HepG2 (cell line): Measurements from ENCODE around the gene ZNF568. TPM values are rescaled to one million over a fixed set of nuclear protein-coding genes. Genes with fewer than 3 reads are reported as not detected.

Experiments
- ATAC-seq: fragments of 200-7000 bp; cut with Tn5 transposase; 3 replicates; pipeline ENCODE4 v1.9.1; 2020; ENCODE audit warnings: mild to moderate bottlenecking, moderate library complexity
- BruUV-seq: library from RNA; stranded (reverse); fragments of 400-500 nt; replicated peaks from 2 replicates; lab custom pipeline; 2021; lab: Mats Ljungman, UMichigan
- CTCF ChIA-PET: fragments of 300-600 bp; formaldehyde crosslinking; extraction: SDS; loops from one replicate; lab custom pipeline; 2021; ENCODE audit warnings: low total read pairs, inconsistent platforms, low intra/inter-chr PET ratio; lab: Yijun Ruan, JAX
- POLR2A ChIA-PET: fragments of 350-600 bp; sonication (Branson Sonifier 250); formaldehyde crosslinking; loops from one replicate; lab custom pipeline; 2020; ENCODE audit warnings: antibody characterized with exemption, inconsistent platforms; lab: Yijun Ruan, JAX
- DNase-seq: peaks from one replicate; pipeline ENCODE4 v3.0.0-alpha.2; 2015; ENCODE audit warnings: low spot score
- FAIRE-seq: peaks from 3 replicates; lab custom pipeline; 2011; peaks lifted over from hg19 to GRCh38; lab: Jason Lieb, UNC
- H2AFZ ChIP-seq: one replicate; pipeline ENCODE4 v1.6.1; 2011; ENCODE audit warnings: low read length, inconsistent platforms
- H3K27ac ChIP-seq: fragments of 300-600 bp; 3 replicates; pipeline ENCODE4 v1.8.0; 2011; ENCODE audit warnings: mixed run types, mild to moderate bottlenecking, mixed read lengths, low read length, inconsistent platforms; ENCODE audit not compliant: insufficient read depth; ENCODE audit errors: extremely low read length
- H3K27me3 ChIP-seq, 2 experiments: fragments of 200-600 bp in 1 of 2; 2 replicates in 1 of 2; 3 replicates in 1 of 2; pipeline versions ENCODE4 v1.6.0 to v1.8.0; 2011; ENCODE audit warnings: low read length in 2 of 2, mild to moderate bottlenecking in 2 of 2, moderate library complexity in 2 of 2, inconsistent platforms in 1 of 2; ENCODE audit not compliant: insufficient read depth in 2 of 2, control insufficient read depth in 1 of 2
- H3K36me3 ChIP-seq, 2 experiments: fragments of 200-600 bp in 1 of 2; replicated peaks in 1 of 2; 2 replicates in 1 of 2; 3 replicates in 1 of 2; pipeline versions ENCODE4 v1.5.1 to v1.8.0; 2011; ENCODE audit warnings: low read length in 2 of 2, inconsistent platforms in 1 of 2; ENCODE audit not compliant: insufficient read depth in 2 of 2, control insufficient read depth in 1 of 2
- H3K4me1 ChIP-seq: 2 replicates; pipeline ENCODE4 v1.5.1; 2012; ENCODE audit warnings: low read length, inconsistent platforms; ENCODE audit not compliant: insufficient read depth
- H3K4me2 ChIP-seq: 2 replicates; pipeline ENCODE4 v1.6.0; 2011; ENCODE audit warnings: low read depth, low read length, inconsistent platforms
- H3K4me3 ChIP-seq, 3 experiments: fragments of 200-600 bp in 1 of 3; sonication (generic), shearing (Covaris generic) in 1 of 3; replicated peaks in 1 of 3; 2 replicates each; pipeline ENCODE4 v1.5.1; 2011 to 2016; ENCODE audit warnings: low read length in 3 of 3, inconsistent platforms in 2 of 3, low read depth in 2 of 3, mild to moderate bottlenecking in 2 of 3, control low read depth in 1 of 3, mixed read lengths in 1 of 3; ENCODE audit not compliant: insufficient read depth in 1 of 3
- H3K79me2 ChIP-seq: one replicate; pipeline ENCODE4 v1.6.1; 2011; ENCODE audit warnings: low read length, inconsistent platforms; ENCODE audit not compliant: insufficient read depth
- H3K9ac ChIP-seq: 2 replicates; pipeline ENCODE4 v1.6.0; 2011; ENCODE audit warnings: mild to moderate bottlenecking, low read depth, low read length, inconsistent platforms; ENCODE audit not compliant: insufficient read depth
- H3K9me3 ChIP-seq: 2 replicates; pipeline ENCODE4 v1.5.1; 2012; ENCODE audit warnings: mild to moderate bottlenecking, low read length
- H4K20me1 ChIP-seq: 2 replicates; pipeline ENCODE4 v1.6.0; 2011; ENCODE audit warnings: inconsistent platforms, mild to moderate bottlenecking, low read length, moderate library complexity; ENCODE audit not compliant: insufficient read depth
- ATF7 ChIP-seq, 2 experiments: fragments of 450-650 bp in 1 of 2; sonication (generic) in 1 of 2; formaldehyde crosslinking in 1 of 2; IDR thresholded peaks; 2 replicates each; pipeline versions ENCODE4 v1.4.0 to v1.6.1; 2016 to 2020; ENCODE audit warnings: antibody characterized with exemption in 1 of 2, mild to moderate bottlenecking in 1 of 2, missing genetic modification reagents in 1 of 2
- CEBPG ChIP-seq: IDR thresholded peaks from 2 replicates; pipeline ENCODE4 v1.6.1; 2016
- DNMT3B ChIP-seq: conservative IDR thresholded peaks from 2 replicates; pipeline ENCODE4 v1.6.1; 2016; ENCODE audit warnings: missing biosample characterization, control low read depth
- ELF4 ChIP-seq: sonication (generic); formaldehyde crosslinking; IDR thresholded peaks from 2 replicates; pipeline ENCODE4 v1.5.0; 2020; ENCODE audit warnings: missing genetic modification reagents, mild to moderate bottlenecking, moderate library complexity, borderline replicate concordance
- KDM3A ChIP-seq: IDR thresholded peaks from 2 replicates; pipeline ENCODE4 v1.6.1; 2018; ENCODE audit warnings: low read depth, missing compliant biosample characterization
- KMT2B ChIP-seq: IDR thresholded peaks from 2 replicates; pipeline ENCODE4 v1.6.1; 2016; ENCODE audit warnings: missing genetic modification reagents, missing compliant biosample characterization
- NFIC ChIP-seq: IDR thresholded peaks from 2 replicates; pipeline ENCODE4 v1.6.1; 2012; ENCODE audit warnings: mild to moderate bottlenecking, low read length, inconsistent platforms
- RARG ChIP-seq: sonication (generic); formaldehyde crosslinking; IDR thresholded peaks from 2 replicates; pipeline ENCODE4 v1.4.0; 2020; ENCODE audit warnings: low read depth, mild to moderate bottlenecking, missing genetic modification reagents
- SMAD3 ChIP-seq: sonication (generic); formaldehyde crosslinking; IDR thresholded peaks from 2 replicates; pipeline ENCODE4 v1.4.0; 2020; ENCODE audit warnings: missing genetic modification reagents
- ZFP36 ChIP-seq: fragments of 150-350 bp; IDR thresholded peaks from 2 replicates; pipeline ENCODE4 v1.6.1; 2018; ENCODE audit warnings: borderline replicate concordance, low read length, low read depth; ENCODE audit not compliant: partially characterized antibody
- ZNF232 ChIP-seq: sonication (generic); formaldehyde crosslinking; IDR thresholded peaks from 2 replicates; pipeline ENCODE4 v1.4.0; 2020; ENCODE audit warnings: missing genetic modification reagents, borderline replicate concordance
- WGBS: methylation state at CpG from one replicate; pipeline ENCODE4 v1.1.6; 2017; ENCODE audit warnings: low lambda C conversion rate; 5-methylcytosine and 5-hydroxymethylcytosine counted together
- in situ Hi-C: cut with HindIII; loops from 2 replicates; pipeline ENCODE4 v1.10.0; 2017; ENCODE audit warnings: low pct_unique_long_range_greater_than_20kb; ENCODE audit not compliant: extremely low pct_ligation_motif_present
- intact Hi-C: fragments of 100-400 bp; cut with micrococcal nuclease; formaldehyde crosslinking; loops from one replicate; pipeline ENCODE4 v1.10.0; 2022; ENCODE audit not compliant: unreplicated experiment
- polyA plus RNA-seq, 8 experiments: library from polyadenylated mRNA; depleted of rRNA in 3 of 8; stranded (reverse) in 7 of 8; unstranded in 1 of 8; fragments of >200 nt; fragmentation: Illumina TruSeq in 4 of 8; extraction: Trizol in 4 of 8; gene quantifications; 2 replicates each; pipeline versions ENCODE4 v1.2.1 to v1.2.3, GENCODE V29; 2011 to 2016; ENCODE audit warnings: low read depth in 4 of 8, missing spikeins in 1 of 8, mixed read lengths in 1 of 8; ENCODE audit not compliant: insufficient read depth in 1 of 8
- total RNA-seq, 5 experiments: library from RNA; depleted of rRNA; stranded (reverse); fragments of >200 nt; fragmentation: Illumina TruSeq; extraction: Trizol; gene quantifications; 2 replicates each; pipeline ENCODE4 v1.2.3, GENCODE V29; 2016; ENCODE audit warnings: low read depth in 1 of 5
- TF ChIP-seq, protein P1 (sequence below), 2 experiments: sonication (generic) in 1 of 2; formaldehyde crosslinking in 1 of 2; IDR thresholded peaks; 2 replicates each; pipeline versions ENCODE4 v1.4.0 to v1.6.1; 2016 to 2020; ENCODE audit warnings: borderline replicate concordance in 1 of 2, low read depth in 1 of 2, mild to moderate bottlenecking in 1 of 2, missing genetic modification reagents in 1 of 2
- TF ChIP-seq, protein P2 (sequence below): sonication (generic); formaldehyde crosslinking; IDR thresholded peaks from 2 replicates; pipeline ENCODE4 v1.5.1; 2020; ENCODE audit warnings: mild to moderate bottlenecking, missing genetic modification reagents
- TF ChIP-seq, protein P3 (sequence below): IDR thresholded peaks from 2 replicates; pipeline ENCODE4 v1.6.1; 2016; ENCODE audit warnings: low read depth, control low read depth
- TF ChIP-seq, protein P4 (sequence below): sonication (generic); formaldehyde crosslinking; conservative IDR thresholded peaks from 2 replicates; pipeline ENCODE4 v1.8.1; 2023; ENCODE audit warnings: missing genetic modification reagents

Gene ZNF568
- total and polyA plus RNA-seq, 2 of the 13 experiments (the other 11 are each of a cell fraction or from before 2014, with no cell fraction given) = 0.15 to 1.00 TPM

DNA sequence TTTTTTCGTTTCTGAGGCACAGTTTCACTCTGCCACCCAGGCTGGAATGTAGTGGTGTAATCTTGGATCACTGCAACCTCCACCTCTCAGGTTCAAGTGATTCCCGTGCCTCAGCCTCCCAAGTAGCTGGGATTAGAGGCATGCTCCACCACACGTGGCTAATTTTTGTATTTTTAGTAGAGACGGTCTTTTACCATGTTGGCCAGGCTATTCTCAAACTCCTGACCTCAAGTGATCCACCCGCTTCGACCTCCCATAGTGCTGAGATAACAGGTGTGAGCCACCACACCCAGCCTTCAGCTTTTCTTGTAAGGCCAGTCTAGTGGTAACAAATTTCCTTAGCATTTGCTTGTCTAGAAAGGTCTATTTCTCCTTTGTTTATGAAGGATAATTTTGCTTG is 46.2 kb downstream of the ZNF568 start:
- no peak overlapping the region for H3K4me3 ChIP-seq
- intact Hi-C loops (no loop called here), in situ Hi-C loops (no loop called here)
- ATAC-seq (no peak), DNase-seq (no peak), FAIRE-seq (no peak)
- H3K9me3 ChIP-seq = peaks cover 86% of the 10 kb centered on the region
- no peak overlapping the region for H2AFZ ChIP-seq
- H3K27ac ChIP-seq = no peak overlapping the region
- H3K36me3 ChIP-seq = no peaks in the 10 kb centered on the region
- no peaks in the 10 kb centered on the region for H3K79me2 ChIP-seq
- POLR2A ChIA-PET = no interaction called here
- H3K9ac ChIP-seq = no peak overlapping the region
- H3K4me2 ChIP-seq = no peak overlapping the region
- 11% methylated on average over 6 of the region's 6 CpGs for WGBS
- CTCF ChIA-PET = no interaction called here
- H3K27me3 ChIP-seq = no peaks in the 10 kb centered on the region
- no peaks in the 10 kb centered on the region for H3K4me1 ChIP-seq
- H4K20me1 ChIP-seq = no peaks in the 10 kb centered on the region
- no TSS peak for BruUV-seq
- TF ChIP-seq, protein P1, sequence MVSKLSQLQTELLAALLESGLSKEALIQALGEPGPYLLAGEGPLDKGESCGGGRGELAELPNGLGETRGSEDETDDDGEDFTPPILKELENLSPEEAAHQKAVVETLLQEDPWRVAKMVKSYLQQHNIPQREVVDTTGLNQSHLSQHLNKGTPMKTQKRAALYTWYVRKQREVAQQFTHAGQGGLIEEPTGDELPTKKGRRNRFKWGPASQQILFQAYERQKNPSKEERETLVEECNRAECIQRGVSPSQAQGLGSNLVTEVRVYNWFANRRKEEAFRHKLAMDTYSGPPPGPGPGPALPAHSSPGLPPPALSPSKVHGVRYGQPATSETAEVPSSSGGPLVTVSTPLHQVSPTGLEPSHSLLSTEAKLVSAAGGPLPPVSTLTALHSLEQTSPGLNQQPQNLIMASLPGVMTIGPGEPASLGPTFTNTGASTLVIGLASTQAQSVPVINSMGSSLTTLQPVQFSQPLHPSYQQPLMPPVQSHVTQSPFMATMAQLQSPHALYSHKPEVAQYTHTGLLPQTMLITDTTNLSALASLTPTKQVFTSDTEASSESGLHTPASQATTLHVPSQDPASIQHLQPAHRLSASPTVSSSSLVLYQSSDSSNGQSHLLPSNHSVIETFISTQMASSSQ (IDR thresholded peaks at IDR 0.05; ENCODE audit: low read depth) = no peak
- TF ChIP-seq, protein P1 (CRISPR knock-in tag; IDR thresholded peaks at IDR 0.05; ENCODE audit: borderline replicate concordance) = no peak
- no peak for TF ChIP-seq DNMT3B (CRISPR knock-in tag)
- no peak for TF ChIP-seq RARG
- TF ChIP-seq KDM3A = no peak
- TF ChIP-seq, protein P2, sequence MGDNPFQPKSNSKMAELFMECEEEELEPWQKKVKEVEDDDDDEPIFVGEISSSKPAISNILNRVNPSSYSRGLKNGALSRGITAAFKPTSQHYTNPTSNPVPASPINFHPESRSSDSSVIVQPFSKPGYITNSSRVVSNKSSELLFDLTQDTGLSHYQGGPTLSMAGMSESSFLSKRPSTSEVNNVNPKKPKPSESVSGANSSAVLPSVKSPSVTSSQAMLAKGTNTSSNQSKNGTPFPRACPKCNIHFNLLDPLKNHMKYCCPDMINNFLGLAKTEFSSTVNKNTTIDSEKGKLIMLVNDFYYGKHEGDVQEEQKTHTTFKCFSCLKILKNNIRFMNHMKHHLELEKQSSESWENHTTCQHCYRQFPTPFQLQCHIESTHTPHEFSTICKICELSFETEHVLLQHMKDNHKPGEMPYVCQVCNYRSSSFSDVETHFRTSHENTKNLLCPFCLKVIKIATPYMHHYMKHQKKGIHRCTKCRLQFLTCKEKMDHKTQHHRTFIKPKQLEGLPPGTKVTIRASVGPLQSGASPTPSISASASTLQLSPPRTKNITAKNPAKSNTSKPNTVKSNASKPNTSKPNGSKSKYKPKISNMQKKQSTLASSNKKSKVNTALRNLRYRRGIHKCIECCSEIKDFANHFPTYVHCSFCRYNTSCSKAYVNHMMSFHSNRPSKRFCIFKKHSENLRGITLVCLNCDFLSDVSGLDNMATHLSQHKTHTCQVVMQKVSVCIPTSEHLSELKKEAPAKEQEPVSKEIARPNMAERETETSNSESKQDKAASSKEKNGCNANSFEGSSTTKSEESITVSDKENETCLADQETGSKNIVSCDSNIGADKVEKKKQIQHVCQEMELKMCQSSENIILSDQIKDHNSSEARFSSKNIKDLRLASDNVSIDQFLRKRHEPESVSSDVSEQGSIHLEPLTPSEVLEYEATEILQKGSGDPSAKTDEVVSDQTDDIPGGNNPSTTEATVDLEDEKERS (CRISPR knock-in tag) = no peak
- no peak for TF ChIP-seq NFIC
- no peak for TF ChIP-seq ZFP36
- TF ChIP-seq, protein P3, sequence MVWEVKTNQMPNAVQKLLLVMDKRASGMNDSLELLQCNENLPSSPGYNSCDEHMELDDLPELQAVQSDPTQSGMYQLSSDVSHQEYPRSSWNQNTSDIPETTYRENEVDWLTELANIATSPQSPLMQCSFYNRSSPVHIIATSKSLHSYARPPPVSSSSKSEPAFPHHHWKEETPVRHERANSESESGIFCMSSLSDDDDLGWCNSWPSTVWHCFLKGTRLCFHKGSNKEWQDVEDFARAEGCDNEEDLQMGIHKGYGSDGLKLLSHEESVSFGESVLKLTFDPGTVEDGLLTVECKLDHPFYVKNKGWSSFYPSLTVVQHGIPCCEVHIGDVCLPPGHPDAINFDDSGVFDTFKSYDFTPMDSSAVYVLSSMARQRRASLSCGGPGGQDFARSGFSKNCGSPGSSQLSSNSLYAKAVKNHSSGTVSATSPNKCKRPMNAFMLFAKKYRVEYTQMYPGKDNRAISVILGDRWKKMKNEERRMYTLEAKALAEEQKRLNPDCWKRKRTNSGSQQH = no peak
- no peak for TF ChIP-seq KMT2B (CRISPR knock-in tag)
- no peak for TF ChIP-seq ELF4 (CRISPR knock-in tag)
- TF ChIP-seq CEBPG (CRISPR knock-in tag) = no peak
- no peak for TF ChIP-seq ATF7 (IDR thresholded peaks at IDR 0.05)
- no peak for TF ChIP-seq ATF7 (CRISPR knock-in tag; IDR thresholded peaks at IDR 0.05)
- TF ChIP-seq, protein P4, sequence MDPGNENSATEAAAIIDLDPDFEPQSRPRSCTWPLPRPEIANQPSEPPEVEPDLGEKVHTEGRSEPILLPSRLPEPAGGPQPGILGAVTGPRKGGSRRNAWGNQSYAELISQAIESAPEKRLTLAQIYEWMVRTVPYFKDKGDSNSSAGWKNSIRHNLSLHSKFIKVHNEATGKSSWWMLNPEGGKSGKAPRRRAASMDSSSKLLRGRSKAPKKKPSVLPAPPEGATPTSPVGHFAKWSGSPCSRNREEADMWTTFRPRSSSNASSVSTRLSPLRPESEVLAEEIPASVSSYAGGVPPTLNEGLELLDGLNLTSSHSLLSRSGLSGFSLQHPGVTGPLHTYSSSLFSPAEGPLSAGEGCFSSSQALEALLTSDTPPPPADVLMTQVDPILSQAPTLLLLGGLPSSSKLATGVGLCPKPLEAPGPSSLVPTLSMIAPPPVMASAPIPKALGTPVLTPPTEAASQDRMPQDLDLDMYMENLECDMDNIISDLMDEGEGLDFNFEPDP = no peak
- no peak for TF ChIP-seq ZNF232
- TF ChIP-seq SMAD3 = no peak
